Measurements from ENCODE around the gene LRMDA. TPM values are rescaled to one million over a fixed set of nuclear protein-coding genes. Genes with fewer than 3 reads are reported as not detected.

Gene LRMDA
- total RNA-seq, 4 donors from 2014 or later = 9.8 to 18.6 (median 15.8) TPM

GRCh38 chr10:75461672-75462649 is 30.5 kb downstream of the LRMDA start:
- TF ChIP-seq POLR2A (IDR thresholded peaks at IDR 0.05) (no peak), CTCF (IDR thresholded peaks at IDR 0.05) (no peak), EP300 (IDR thresholded peaks at IDR 0.05) (no peak)
- Histone ChIP-seq H3K4me3 (no peak overlapping the region), H3K4me1 (peaks cover 0 to 14% (median 0%) of the 10 kb centered on the region in 4 donors), H3K27me3 (no peaks in the 10 kb centered on the region), H3K36me3 (no peaks in the 10 kb centered on the region), H3K27ac (no peak overlapping the region), H3K9me3 (no peaks in the 10 kb centered on the region)
- 77 to 82% methylated on average over 15 of the region's 15 CpGs for WGBS, 2 donors
- no peak for DNase-seq (ENCODE audit: low spot score in 2 of 2)

GRCh38 chr10:75462865-75463264 is 31.4 kb downstream of the LRMDA start:
- H3K27ac ChIP-seq = no peak overlapping the region
- 88 to 93% methylated on average over 9 of the region's 9 CpGs for WGBS, 2 donors
- no peak for TF ChIP-seq CTCF (IDR thresholded peaks at IDR 0.05)
- TF ChIP-seq EP300 (IDR thresholded peaks at IDR 0.05) = no peak
- TF ChIP-seq POLR2A (IDR thresholded peaks at IDR 0.05) = no peak
- DNase-seq (ENCODE audit: low spot score in 2 of 2) = no peak
- no peaks in the 10 kb centered on the region for H3K27me3 ChIP-seq
- peaks cover 0 to 14% (median 0%) of the 10 kb centered on the region in 4 donors for H3K4me1 ChIP-seq
- H3K4me3 ChIP-seq = no peak overlapping the region
- no peaks in the 10 kb centered on the region for H3K36me3 ChIP-seq
- no peaks in the 10 kb centered on the region for H3K9me3 ChIP-seq

- no peak for DNase-seq (ENCODE audit: low spot score in 2 of 2)
- TF ChIP-seq EP300 (IDR thresholded peaks at IDR 0.05) (no peak), CTCF (IDR thresholded peaks at IDR 0.05) (no peak), POLR2A (IDR thresholded peaks at IDR 0.05) (no peak)
- Histone ChIP-seq H3K27me3 (no peaks in the 10 kb centered on the region), H3K36me3 (no peaks in the 10 kb centered on the region), H3K4me3 (no peak overlapping the region), H3K9me3 (no peaks in the 10 kb centered on the region), H3K4me1 (peaks cover 0 to 33% (median 11%) of the 10 kb centered on the region in 4 donors), H3K27ac (peak overlapping the region in 1 of 4 donors; percentile 30)
- whole genome bisulfite sequencing, 2 donors = 67 to 69% methylated on average over 10 of the region's 10 CpGs
Measured at GRCh38 chr10:75464478-75465449, 33.3 kb downstream of the LRMDA start.

GRCh38 chr10:75465450-75465827 is 34.0 kb downstream of the LRMDA start:
- Histone ChIP-seq H3K27me3 (no peaks in the 10 kb centered on the region), H3K9me3 (no peaks in the 10 kb centered on the region), H3K4me3 (no peak overlapping the region), H3K4me1 (peaks cover 0 to 40% (median 16%) of the 10 kb centered on the region in 4 donors), H3K36me3 (no peaks in the 10 kb centered on the region), H3K27ac (no peak overlapping the region)
- TF ChIP-seq EP300 (IDR thresholded peaks at IDR 0.05) (no peak), POLR2A (IDR thresholded peaks at IDR 0.05) (no peak), CTCF (IDR thresholded peaks at IDR 0.05) (no peak)
- no peak for DNase-seq (ENCODE audit: low spot score in 2 of 2)
- WGBS, 2 donors = 81 to 90% methylated on average over 6 of the region's 6 CpGs

Measured in tibial nerve (tissue), 4 donors.